IPS-15b (cell line): ENCODE data around the gene CCDC38.
"Not testable (repeated sequence)": the region's sequence is repeated elsewhere in the genome, so short reads cannot be mapped to it uniquely, and the experiment has no call there.

Experiments
- H3K27me3 ChIP-seq: one replicate; pipeline ENCODE4 v1.6.1; 2013; ENCODE audit warnings: low read length; ENCODE audit not compliant: control insufficient read depth, insufficient read depth
- H3K36me3 ChIP-seq: one replicate; pipeline ENCODE4 v1.6.1; 2013; ENCODE audit warnings: low read length; ENCODE audit not compliant: control insufficient read depth, insufficient read depth
- H3K4me1 ChIP-seq: one replicate; pipeline ENCODE4 v1.6.1; 2013; ENCODE audit warnings: mild to moderate bottlenecking, low read length; ENCODE audit not compliant: control insufficient read depth, insufficient read depth
- H3K4me3 ChIP-seq: one replicate; pipeline ENCODE4 v1.5.1; 2013; ENCODE audit warnings: low read depth, low read length
- H3K9ac ChIP-seq: one replicate; pipeline ENCODE4 v1.6.1; 2013; ENCODE audit warnings: low read depth, mild to moderate bottlenecking, low read length
- H3K9me3 ChIP-seq: one replicate; pipeline ENCODE4 v1.6.1; 2013; ENCODE audit warnings: mild to moderate bottlenecking, low read length; ENCODE audit not compliant: control insufficient read depth, insufficient read depth

The CCDC38 gene

DNA sequence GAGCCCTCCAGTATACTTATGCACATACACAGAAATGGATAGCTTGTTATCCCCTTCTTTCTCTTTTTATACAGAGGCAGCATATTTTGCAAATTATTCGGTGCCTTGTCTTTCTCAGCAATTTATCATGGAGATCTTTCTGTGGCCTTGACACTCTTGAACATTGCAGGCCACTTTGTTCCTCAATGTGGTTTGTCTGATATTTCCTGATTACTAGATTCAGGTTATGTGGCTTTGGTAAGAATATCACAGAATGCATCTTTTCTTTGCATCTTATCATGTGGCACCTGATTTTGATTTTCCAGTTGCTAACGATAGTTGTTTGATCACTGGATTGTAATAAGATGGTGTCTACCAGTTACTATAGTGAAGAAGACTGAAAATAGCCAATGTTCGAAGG, 90.8 kb downstream of the CCDC38 start:
- Histone ChIP-seq H3K9me3 (no peaks in the 10 kb centered on the region), H3K4me3 (no peak overlapping the region), H3K4me1 (peaks cover 5% of the 10 kb centered on the region), H3K27me3 (no peaks in the 10 kb centered on the region), H3K9ac (no peak overlapping the region), H3K36me3 (no peaks in the 10 kb centered on the region)

DNA sequence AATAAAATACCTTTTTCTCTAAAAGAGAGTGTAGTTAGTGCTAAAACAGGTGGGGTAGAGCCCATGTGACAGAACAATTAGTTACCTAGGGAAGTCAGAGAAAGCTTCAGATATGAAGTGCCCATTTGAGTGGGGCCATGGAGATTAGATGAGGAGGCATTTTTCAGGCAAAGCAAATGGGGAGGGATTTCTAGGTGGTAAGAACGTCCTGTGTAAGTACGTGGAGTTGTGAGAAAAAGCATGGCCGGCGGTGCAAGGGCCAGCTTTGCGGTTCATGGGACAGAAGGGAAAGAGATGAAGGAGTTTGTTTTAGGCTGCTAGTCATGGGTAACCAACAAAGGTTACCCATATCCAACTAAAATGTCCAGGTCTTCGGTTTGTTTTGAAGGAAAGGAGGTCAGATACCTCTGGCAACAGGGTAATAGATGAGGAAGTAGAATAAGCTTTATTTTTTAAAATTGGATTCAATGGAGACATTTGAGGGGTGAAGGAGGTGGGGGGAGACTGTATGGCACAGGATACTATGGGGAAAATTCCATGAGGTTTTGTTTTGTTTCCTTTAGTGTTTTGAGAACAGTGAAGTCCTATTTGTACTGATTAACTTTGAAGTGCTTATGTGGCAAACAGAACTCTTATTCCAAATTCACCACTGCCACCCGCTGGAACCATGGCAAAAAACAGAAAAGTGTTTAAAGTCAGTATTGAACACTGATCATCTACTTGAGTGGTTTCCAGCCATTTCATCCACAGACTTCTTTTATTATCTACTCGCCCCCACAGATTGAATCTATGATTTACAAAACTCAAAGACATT, 93.6 kb downstream of the CCDC38 start:
- Histone ChIP-seq H3K4me1 (no peaks in the 10 kb centered on the region), H3K9ac (no peak overlapping the region), H3K27me3 (no peaks in the 10 kb centered on the region), H3K4me3 (no peak overlapping the region), H3K9me3 (no peaks in the 10 kb centered on the region), H3K36me3 (no peaks in the 10 kb centered on the region)

DNA sequence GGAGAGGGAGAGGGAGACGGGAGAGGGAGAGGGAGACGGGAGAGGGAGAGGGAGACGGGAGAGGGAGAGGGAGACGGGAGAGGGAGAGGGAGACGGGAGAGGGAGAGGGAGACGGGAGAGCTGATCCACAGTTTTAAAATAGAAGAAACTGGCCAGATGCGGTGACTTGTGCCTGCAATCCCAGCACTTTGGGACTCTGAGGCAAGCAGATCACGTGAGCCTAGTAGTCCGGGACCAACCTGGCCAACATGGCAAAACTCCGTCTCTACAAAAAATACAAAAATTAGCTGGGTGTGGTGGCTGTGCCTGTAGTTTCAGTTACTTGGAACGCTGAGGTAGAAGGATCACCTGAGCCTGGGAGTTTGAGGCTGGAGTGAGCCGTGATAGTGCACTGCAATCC, 100.0 kb downstream of the CCDC38 start:
- not testable (repeated sequence) for H3K9ac ChIP-seq, H3K27me3 ChIP-seq, H3K9me3 ChIP-seq, H3K4me1 ChIP-seq, H3K36me3 ChIP-seq, H3K4me3 ChIP-seq

- Histone ChIP-seq H3K9me3 (no peaks in the 10 kb centered on the region), H3K36me3 (no peaks in the 10 kb centered on the region), H3K4me3 (no peak overlapping the region), H3K4me1 (no peaks in the 10 kb centered on the region), H3K27me3 (peaks cover 2% of the 10 kb centered on the region), H3K9ac (no peak overlapping the region)
Observed at GRCh38 chr12:95838125-95838524, 104.3 kb downstream of the CCDC38 start.

DNA sequence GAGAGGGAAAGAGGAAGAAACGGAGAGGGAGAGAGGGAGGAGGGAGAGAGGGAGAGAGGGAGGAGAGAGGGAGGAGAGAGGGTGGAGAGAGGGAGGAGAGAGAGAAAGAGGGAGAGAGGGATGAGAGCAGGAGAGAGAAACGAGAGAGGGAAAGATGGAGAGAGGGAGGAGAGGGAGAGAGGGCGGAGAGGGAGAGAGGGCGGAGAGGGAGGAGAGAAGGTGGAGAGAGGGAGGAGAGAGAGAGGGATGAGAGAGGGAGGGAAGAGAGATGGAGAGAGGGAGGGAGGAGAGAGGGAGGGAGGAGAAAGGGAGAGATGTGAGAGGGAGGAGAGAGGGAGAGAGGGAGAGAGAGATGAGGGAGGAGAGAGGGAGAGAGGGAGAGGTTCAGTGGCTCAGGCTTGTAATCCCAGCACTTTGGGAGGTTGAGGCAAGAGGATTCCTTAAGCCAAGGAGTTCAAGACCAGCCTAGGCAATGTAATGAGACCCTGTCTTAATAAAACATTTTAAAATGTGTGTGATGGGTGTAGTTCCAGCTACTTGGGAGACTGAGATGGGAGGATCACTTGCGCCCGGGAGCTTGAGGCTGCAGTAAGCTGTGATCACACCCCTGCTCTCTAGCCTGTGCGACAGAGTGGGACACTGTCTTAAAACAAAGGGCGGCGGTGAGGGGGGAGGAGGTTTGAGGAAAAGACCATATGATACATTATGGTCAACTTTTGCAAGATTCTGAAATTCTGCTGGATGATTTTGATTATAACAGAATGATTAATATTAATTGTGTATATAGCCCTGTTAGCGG, 105.0 kb downstream of the CCDC38 start:
- no peak overlapping the region for H3K9ac ChIP-seq
- no peak overlapping the region for H3K4me3 ChIP-seq
- peaks cover 2% of the 10 kb centered on the region for H3K27me3 ChIP-seq
- H3K36me3 ChIP-seq = no peaks in the 10 kb centered on the region
- H3K9me3 ChIP-seq = no peaks in the 10 kb centered on the region
- no peaks in the 10 kb centered on the region for H3K4me1 ChIP-seq

DNA sequence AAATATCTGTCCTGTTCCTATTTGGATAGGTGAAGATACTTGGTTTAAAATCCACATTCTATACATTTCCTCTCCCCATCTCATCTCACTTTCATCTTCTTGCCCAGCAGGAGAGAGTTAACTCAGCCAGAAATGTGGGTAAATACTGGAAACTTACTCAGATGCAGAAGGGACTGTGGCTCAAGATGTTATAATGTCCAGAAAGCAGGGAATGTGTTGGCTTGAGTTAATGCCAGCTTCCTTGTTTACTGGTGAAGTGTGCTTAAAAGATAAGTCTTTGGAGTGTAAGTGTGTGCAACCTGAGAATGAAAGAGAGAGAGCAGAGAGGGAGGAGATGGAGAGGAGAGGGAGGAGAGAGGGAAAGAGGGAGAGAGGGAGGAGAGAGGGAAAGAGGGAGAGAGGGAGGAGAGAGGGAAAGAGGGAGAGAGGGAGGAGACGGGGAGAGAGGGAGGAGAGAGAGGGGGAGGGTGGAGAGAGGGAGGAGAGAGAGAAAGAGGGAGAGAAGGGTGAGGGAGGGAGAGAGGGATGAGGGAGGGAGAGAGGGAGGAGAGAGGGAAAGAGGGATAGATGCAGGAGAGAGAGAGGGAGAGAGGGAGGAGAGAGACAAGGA, 105.7 kb downstream of the CCDC38 start:
- Histone ChIP-seq H3K36me3 (no peaks in the 10 kb centered on the region), H3K27me3 (peaks cover 2% of the 10 kb centered on the region), H3K4me3 (no peak overlapping the region)

DNA sequence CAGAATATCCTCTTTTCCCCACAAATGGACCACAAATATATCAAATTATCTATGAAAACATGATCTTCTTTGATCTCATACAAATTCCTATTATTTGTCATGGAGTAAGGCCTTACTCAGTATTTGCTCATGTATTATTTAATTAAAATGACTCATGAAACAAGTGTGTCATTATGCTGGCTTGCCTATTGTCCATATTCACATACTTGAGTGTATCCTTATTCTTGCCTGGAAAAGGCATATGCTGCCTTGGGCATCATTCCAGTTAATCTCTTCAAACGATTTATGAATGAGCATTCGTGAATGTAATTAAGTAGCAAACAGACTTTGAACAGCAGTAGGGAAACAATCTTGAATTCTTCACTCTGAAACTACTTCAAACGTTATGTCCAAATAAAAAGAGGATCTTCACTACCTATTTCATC, 106.2 kb downstream of the CCDC38 start:
- peaks cover 2% of the 10 kb centered on the region for H3K27me3 ChIP-seq
- H3K4me1 ChIP-seq = no peaks in the 10 kb centered on the region
- no peaks in the 10 kb centered on the region for H3K36me3 ChIP-seq
- no peak overlapping the region for H3K9ac ChIP-seq
- no peak overlapping the region for H3K4me3 ChIP-seq
- no peaks in the 10 kb centered on the region for H3K9me3 ChIP-seq

More for the DNA sequence above, 105.7 kb downstream of the CCDC38 start:
- no peak overlapping the region for H3K9ac ChIP-seq
- H3K9me3 ChIP-seq = no peaks in the 10 kb centered on the region
- H3K4me1 ChIP-seq = no peaks in the 10 kb centered on the region

DNA sequence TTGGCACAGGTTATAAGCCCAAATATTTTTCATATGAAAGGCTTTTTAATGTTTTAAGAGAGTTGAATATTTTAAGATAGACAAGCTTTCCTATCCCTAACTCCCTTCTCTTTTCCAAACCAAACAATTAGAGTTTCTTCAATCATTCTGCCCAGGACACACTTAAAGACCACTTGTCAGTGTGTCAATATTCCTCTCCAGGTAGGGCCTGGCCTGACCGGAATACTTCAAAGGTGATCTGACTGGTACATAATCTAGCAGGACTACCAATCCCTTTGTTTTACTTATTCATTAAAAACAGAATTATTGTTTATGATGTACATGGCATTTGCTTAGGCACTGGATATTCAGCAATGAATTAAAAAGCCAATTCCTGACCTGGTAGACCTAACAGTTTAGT, 107.8 kb downstream of the CCDC38 start:
- no peak overlapping the region for H3K9ac ChIP-seq
- no peaks in the 10 kb centered on the region for H3K36me3 ChIP-seq
- H3K27me3 ChIP-seq = peaks cover 2% of the 10 kb centered on the region

DNA sequence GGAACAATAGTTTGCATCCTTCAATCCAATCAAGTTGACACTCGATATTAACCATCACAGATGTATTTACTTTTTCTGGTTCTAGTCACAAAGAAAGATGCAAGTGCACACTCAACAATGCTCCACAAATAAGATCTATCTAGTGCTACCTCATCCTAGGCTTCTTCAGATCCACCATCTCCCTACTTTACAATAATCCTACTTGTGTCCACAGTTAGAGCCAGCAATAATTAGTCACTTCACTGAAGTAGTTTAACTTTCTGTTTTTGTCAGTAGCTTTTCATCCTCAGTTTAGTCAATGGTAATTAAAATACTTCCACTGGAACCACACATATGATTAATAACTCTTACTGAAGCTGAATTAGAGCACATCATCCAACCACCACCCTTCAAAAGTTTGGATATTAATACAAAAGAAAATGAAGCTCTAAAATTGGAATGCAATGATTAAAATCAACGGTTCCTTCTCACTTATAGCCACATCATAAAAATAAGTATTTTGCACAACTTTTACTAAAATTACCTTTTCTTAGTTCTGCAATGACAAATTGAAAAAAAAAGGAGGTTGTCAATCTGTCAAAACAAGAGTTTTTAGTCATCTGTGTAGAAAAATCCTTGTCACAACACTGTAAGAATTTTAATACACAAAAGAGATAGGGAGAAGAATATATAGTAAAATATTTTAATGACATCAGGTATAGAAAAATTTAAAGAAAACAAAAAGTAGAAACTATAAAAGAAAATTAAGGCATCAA, 111.9 kb downstream of the CCDC38 start:
- Histone ChIP-seq H3K36me3 (no peaks in the 10 kb centered on the region), H3K27me3 (no peaks in the 10 kb centered on the region), H3K4me1 (peaks cover 7% of the 10 kb centered on the region), H3K9ac (no peak overlapping the region), H3K4me3 (no peak overlapping the region), H3K9me3 (no peaks in the 10 kb centered on the region)

More for the DNA sequence above, 107.8 kb downstream of the CCDC38 start:
- no peaks in the 10 kb centered on the region for H3K4me1 ChIP-seq
- no peak overlapping the region for H3K4me3 ChIP-seq
- H3K9me3 ChIP-seq = no peaks in the 10 kb centered on the region

- peaks cover 7% of the 10 kb centered on the region for H3K4me1 ChIP-seq
- no peaks in the 10 kb centered on the region for H3K27me3 ChIP-seq
- no peak overlapping the region for H3K9ac ChIP-seq
- no peaks in the 10 kb centered on the region for H3K9me3 ChIP-seq
- no peak overlapping the region for H3K4me3 ChIP-seq
- H3K36me3 ChIP-seq = no peaks in the 10 kb centered on the region
Observed at GRCh38 chr12:95829395-95829794, 113.0 kb downstream of the CCDC38 start.

DNA sequence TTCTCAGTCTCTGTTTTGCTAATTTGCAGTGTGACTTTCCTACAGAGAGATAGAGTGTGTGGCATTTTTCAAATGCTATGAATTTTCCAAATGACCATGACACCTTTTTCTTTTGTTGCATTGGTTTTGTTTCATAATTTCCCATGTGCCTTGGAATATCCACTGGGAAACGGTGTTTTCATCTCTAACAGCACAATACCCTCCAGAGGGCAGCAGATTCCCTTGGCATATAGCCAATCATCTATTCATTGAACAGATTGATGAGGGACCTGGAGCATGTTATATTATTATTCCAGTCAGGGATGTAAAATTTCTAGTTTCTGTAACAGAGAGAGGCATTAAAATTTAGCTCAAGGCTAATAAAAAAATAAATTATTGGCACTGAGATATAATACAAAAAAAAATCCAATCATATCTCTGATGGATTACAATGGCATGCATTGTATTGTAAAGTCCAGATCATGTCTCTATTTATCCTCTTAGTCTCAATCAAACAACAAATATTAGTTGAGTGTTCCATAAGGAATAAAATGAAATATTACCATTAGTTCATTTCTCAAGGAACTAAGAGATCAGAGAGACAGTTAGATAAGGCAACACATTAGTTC, 122.2 kb downstream of the CCDC38 start:
- Histone ChIP-seq H3K4me1 (no peaks in the 10 kb centered on the region), H3K9me3 (no peaks in the 10 kb centered on the region), H3K4me3 (no peak overlapping the region), H3K27me3 (no peaks in the 10 kb centered on the region), H3K9ac (no peak overlapping the region), H3K36me3 (no peaks in the 10 kb centered on the region)
